GM12878 (cell line): Measurements from ENCODE around the gene ASIC1. TPM values are rescaled to one million over a fixed set of nuclear protein-coding genes. Genes with fewer than 3 reads are reported as not detected.

Experiments
- ATAC-seq: fragments of 200-7000 bp; cut with Tn5 transposase; 3 replicates; pipeline ENCODE4 v1.9.1; 2020; ENCODE audit warnings: mild to moderate bottlenecking, moderate library complexity
- BruUV-seq: library from RNA; stranded (reverse); fragments of 400-500 nt; replicated peaks from 2 replicates; lab custom pipeline; 2021; lab: Mats Ljungman, UMichigan
- CTCF ChIA-PET: fragments of 300-600 bp; sonication (Branson Sonifier 250); formaldehyde crosslinking; extraction: SDS; loops from one replicate; lab custom pipeline; 2021; ENCODE audit warnings: inconsistent platforms; lab: Yijun Ruan, JAX
- POLR2A ChIA-PET: fragments of 350-600 bp; formaldehyde crosslinking; extraction: SDS; loops from one replicate; lab custom pipeline; 2021; ENCODE audit warnings: inconsistent platforms; lab: Charles Lee
- RAD21 ChIA-PET: fragments of 300-600 bp; sonication (Branson Sonifier 250); formaldehyde crosslinking; loops from one replicate; lab custom pipeline; 2023; ENCODE audit warnings: antibody characterized with exemption; ENCODE audit not compliant: unreplicated experiment; lab: Charles Lee
- SMC1A ChIA-PET: fragments of 300-600 bp; sonication (Branson Sonifier 250); formaldehyde crosslinking; loops from one replicate; lab custom pipeline; 2023; ENCODE audit not compliant: unreplicated experiment, uncharacterized antibody; lab: Charles Lee
- DNase-seq: peaks from one replicate; pipeline ENCODE4 v3.0.0-alpha.2; 2011; ENCODE audit warnings: low read depth, low spot score
- FAIRE-seq: peaks from 3 replicates; lab custom pipeline; 2011; peaks lifted over from hg19 to GRCh38; lab: Jason Lieb, UNC
- H2AFZ ChIP-seq: 2 replicates; pipeline ENCODE4 v1.6.0; 2011; ENCODE audit warnings: low read depth, low read length, control low read depth; ENCODE audit not compliant: control insufficient read depth
- H3K27ac ChIP-seq: 2 replicates; pipeline ENCODE4 v1.5.1; 2011; ENCODE audit warnings: control low read depth; ENCODE audit not compliant: control insufficient read depth, insufficient read depth
- H3K27me3 ChIP-seq, 2 experiments: replicated peaks in 1 of 2; 2 replicates each; pipeline versions ENCODE4 v1.6.0 to v1.6.1; 2011; ENCODE audit warnings: low read length in 1 of 2; ENCODE audit not compliant: control insufficient read depth in 2 of 2, insufficient read depth in 2 of 2
- H3K36me3 ChIP-seq, 2 experiments: 2 replicates each; pipeline ENCODE4 v1.5.1; 2011; ENCODE audit warnings: low read length in 1 of 2; ENCODE audit not compliant: control insufficient read depth in 2 of 2, insufficient read depth in 2 of 2
- H3K4me1 ChIP-seq: 2 replicates; pipeline ENCODE4 v1.6.1; 2011; ENCODE audit warnings: mild to moderate bottlenecking, low read length, moderate library complexity, mixed read lengths; ENCODE audit not compliant: control insufficient read depth, insufficient read depth
- H3K4me2 ChIP-seq: 2 replicates; pipeline ENCODE4 v1.6.0; 2011; ENCODE audit warnings: control low read depth; ENCODE audit not compliant: control insufficient read depth, insufficient read depth
- H3K4me3 ChIP-seq: fragments of 200-600 bp; sonication (generic); 2 replicates; pipeline ENCODE4 v1.5.1; 2016
- H3K79me2 ChIP-seq: 2 replicates; pipeline ENCODE4 v1.6.0; 2011; ENCODE audit warnings: low read length; ENCODE audit not compliant: control insufficient read depth, insufficient read depth
- H3K9ac ChIP-seq: 2 replicates; pipeline ENCODE4 v1.8.0; 2011; ENCODE audit warnings: low read length, control low read depth, mixed read lengths; ENCODE audit not compliant: control insufficient read depth, insufficient read depth
- H3K9me3 ChIP-seq: replicated peaks from 3 replicates; pipeline ENCODE4 v1.5.1; 2011; ENCODE audit warnings: mild to moderate bottlenecking, low read length; ENCODE audit not compliant: control insufficient read depth, insufficient read depth
- H4K20me1 ChIP-seq: 2 replicates; pipeline ENCODE4 v1.6.0; 2011; ENCODE audit not compliant: control insufficient read depth, insufficient read depth
- ASH2L ChIP-seq: fragments of 300-600, 200-600 bp; sonication (generic); IDR thresholded peaks from 2 replicates; pipeline ENCODE4 v1.6.1; 2017; ENCODE audit warnings: low read depth, mild to moderate bottlenecking, borderline replicate concordance
- ATF3 ChIP-seq: IDR thresholded peaks from 2 replicates; pipeline ENCODE4 v1.6.1; 2011; ENCODE audit warnings: low read depth, mild to moderate bottlenecking, low read length, moderate library complexity, borderline replicate concordance; ENCODE audit errors: extremely low read depth
- ATF7 ChIP-seq: fragments of 450-650 bp; IDR thresholded peaks from 2 replicates; pipeline ENCODE4 v1.6.1; 2016; ENCODE audit warnings: low read depth, mild to moderate bottlenecking
- ESRRA ChIP-seq: IDR thresholded peaks from 2 replicates; pipeline ENCODE4 v1.6.1; 2012; ENCODE audit warnings: mild to moderate bottlenecking, low read length, improper control_type of control experiment
- GATAD2B ChIP-seq: fragments of 450-650 bp; conservative IDR thresholded peaks from 2 replicates; pipeline ENCODE4 v1.6.1; 2017; ENCODE audit warnings: low read depth, mild to moderate bottlenecking, moderate library complexity
- MAX ChIP-seq: IDR thresholded peaks from 2 replicates; pipeline ENCODE4 v1.6.1; 2012; ENCODE audit warnings: low read depth, low read length, improper control_type of control experiment
- NR2C2 ChIP-seq: IDR thresholded peaks from 2 replicates; pipeline ENCODE4 v1.6.1; 2011; ENCODE audit warnings: borderline replicate concordance, low read depth; ENCODE audit not compliant: control insufficient read depth, insufficient read length
- PAX5 ChIP-seq: IDR thresholded peaks from 2 replicates; pipeline ENCODE4 v1.6.1; 2011; ENCODE audit warnings: low read depth, low read length, borderline replicate concordance
- PBX3 ChIP-seq: IDR thresholded peaks from 2 replicates; pipeline ENCODE4 v1.6.1; 2011; ENCODE audit warnings: mild to moderate bottlenecking, low read depth, low read length, moderate library complexity; ENCODE audit not compliant: insufficient replicate concordance
- SMAD5 ChIP-seq: IDR thresholded peaks from 2 replicates; pipeline ENCODE4 v1.6.1; 2016; ENCODE audit warnings: antibody characterized with exemption, low read depth
- SMC3 ChIP-seq: IDR thresholded peaks from 2 replicates; pipeline ENCODE4 v1.6.1; 2011; ENCODE audit warnings: low read length, improper control_type of control experiment, borderline replicate concordance
- STAT1 ChIP-seq: fragments of 450-650 bp; conservative IDR thresholded peaks from 2 replicates; pipeline ENCODE4 v1.6.1; 2014; ENCODE audit warnings: antibody characterized with exemption, mild to moderate bottlenecking
- STAT3 ChIP-seq: IDR thresholded peaks from 2 replicates; pipeline ENCODE4 v1.6.1; 2011; ENCODE audit warnings: low read depth, low read length, improper control_type of control experiment
- SUZ12 ChIP-seq: fragments of 200-600 bp; sonication (generic); IDR thresholded peaks from one replicate; pipeline ENCODE4 v1.6.1; 2018; ENCODE audit warnings: antibody characterized with exemption, mild to moderate bottlenecking; ENCODE audit not compliant: unreplicated experiment
- TARDBP ChIP-seq: IDR thresholded peaks from 2 replicates; pipeline ENCODE4 v1.6.1; 2016; ENCODE audit warnings: borderline replicate concordance
- TBL1XR1 ChIP-seq: IDR thresholded peaks from 2 replicates; pipeline ENCODE4 v1.6.1; 2012; ENCODE audit warnings: low read depth, low read length, improper control_type of control experiment
- ZBTB4 ChIP-seq: fragments of 450-650 bp; formaldehyde crosslinking; IDR thresholded peaks from 2 replicates; pipeline ENCODE4 v1.4.0; 2022; ENCODE audit warnings: mild to moderate bottlenecking, moderate library complexity
- WGBS: methylation state at CpG from one replicate; pipeline ENCODE4 v1.1.6; 2016; ENCODE audit warnings: low lambda C conversion rate; ENCODE audit not compliant: insufficient replicate concordance, insufficient coverage; ENCODE audit errors: missing lambda C conversion rate; 5-methylcytosine and 5-hydroxymethylcytosine counted together
- in situ Hi-C: fragments of 300-500 bp; cut with MboI; formaldehyde crosslinking; loops from 9 replicates; pipeline ENCODE4 v1.14.3; 2018; ENCODE audit warnings: mixed read lengths
- intact Hi-C: fragments of 100-400 bp; cut with micrococcal nuclease; formaldehyde crosslinking; loops from one replicate; pipeline ENCODE4 v1.14.2; 2022; ENCODE audit not compliant: unreplicated experiment
- polyA plus RNA-seq, 11 experiments: library from polyadenylated mRNA; depleted of rRNA in 4 of 11; unstranded in 6 of 11; stranded (reverse) in 5 of 11; fragments of >200 nt; fragmentation: Nextera tagmentation in 4 of 11; fragmentation: Illumina TruSeq in 1 of 11; extraction: Ambion mirVana in 4 of 11; extraction: Trizol in 1 of 11; gene quantifications; 1 replicate in 1 of 11; 2 replicates in 10 of 11; pipeline versions ENCODE4 v1.2.1 to v1.2.3, GENCODE V29; 2011 to 2016; ENCODE audit warnings: inconsistent platforms in 2 of 11, missing spikeins in 2 of 11, low read depth in 1 of 11
- total RNA-seq, 4 experiments: library from RNA; depleted of rRNA in 3 of 4; stranded (reverse); fragments of >200 nt in 3 of 4; fragmentation: Illumina TruSeq in 1 of 4; extraction: Trizol in 1 of 4; gene quantifications; 2 replicates each; pipeline versions ENCODE4 v1.2.1 to v1.2.3, GENCODE V29; 2013 to 2021

Gene ASIC1
- total and polyA plus RNA-seq, 10 of the 15 experiments (the other 5 are each of a cell fraction or from before 2014, with no cell fraction given) = 0.02 to 0.28 (median 0.21) TPM; not detected in 4

GRCh38 chr12:50097952-50098351, 40.6 kb downstream of the ASIC1 start:
- Histone ChIP-seq H3K79me2 (no peaks in the 10 kb centered on the region), H3K4me3 (no peak overlapping the region), H3K9me3 (no peaks in the 10 kb centered on the region), H3K27ac (no peak overlapping the region), H3K27me3 (no peaks in the 10 kb centered on the region), H3K36me3 (peaks cover 28 to 39% of the 10 kb centered on the region in 2 experiments), H3K4me2 (no peak overlapping the region), H4K20me1 (no peaks in the 10 kb centered on the region), H3K9ac (no peak overlapping the region), H2AFZ (no peak overlapping the region), H3K4me1 (no peaks in the 10 kb centered on the region)
- RAD21 ChIA-PET = no interaction called here
- BruUV-seq = no TSS peak
- POLR2A ChIA-PET = interaction anchor here (1.3 kb wide), 1 partner anchor 12 kb away, joined by 3 read pairs; no protein-coding TSS in a partner anchor
- in situ Hi-C loops = no loop called here
- no peak for FAIRE-seq
- ATAC-seq = no peak
- CTCF ChIA-PET = interaction anchor here (1.6 to 6.5 kb wide), 2 partner anchors 9 to 13 kb away, joined by 4 to 35 read pairs; partner anchors contain the start of gene COX14
- DNase-seq = no peak
- intact Hi-C loops = no loop called here
- TF ChIP-seq NR2C2 (no peak), STAT1 (no peak), TBL1XR1 (no peak), MAX (no peak), ASH2L (no peak), ESRRA (no peak), ATF3 (no peak), SUZ12 (no peak), ZBTB4 (CRISPR knock-in tag) (no peak), STAT3 (no peak), SMAD5 (no peak), GATAD2B (no peak), PBX3 (no peak), SMC3 (no peak), ATF7 (no peak), TARDBP (no peak), PAX5 (no peak)
- 92% methylated on average over 6 of the region's 6 CpGs for WGBS
- SMC1A ChIA-PET = no interaction called here
